GM18861 (cell line): ENCODE measurements around the gene ZNF184.
"Not testable (repeated sequence)": the region's sequence is repeated elsewhere in the genome, so short reads cannot be mapped to it uniquely, and the experiment has no call there.

Experiments
- ATAC-seq: cut with Tn5 transposase; IDR thresholded peaks from one replicate; pipeline ENCODE4 v1.9.1; 2021; ENCODE audit not compliant: unreplicated experiment

Gene ZNF184

GRCh38 chr6:27426045-27426620 is 46.8 kb downstream of the ZNF184 start:
- no peak for ATAC-seq

GRCh38 chr6:27424851-27425250 is 48.1 kb downstream of the ZNF184 start:
- not testable (repeated sequence) for ATAC-seq

GRCh38 chr6:27422651-27423332 is 50.1 kb downstream of the ZNF184 start:
- ATAC-seq = no peak

- no peak for ATAC-seq
Observed at GRCh38 chr6:27419363-27419762, 53.5 kb downstream of the ZNF184 start.

GRCh38 chr6:27415898-27416297 is 57.0 kb downstream of the ZNF184 start:
- no peak for ATAC-seq

GRCh38 chr6:27414996-27415395 is 57.9 kb downstream of the ZNF184 start:
- ATAC-seq = no peak

- ATAC-seq = no peak
Observed at GRCh38 chr6:27414300-27414699, 58.6 kb downstream of the ZNF184 start.

- no peak for ATAC-seq
Observed at GRCh38 chr6:27407153-27407814, 65.6 kb downstream of the ZNF184 start.

- ATAC-seq = no peak
Observed at GRCh38 chr6:27406085-27406484, 66.8 kb downstream of the ZNF184 start.

- no peak for ATAC-seq
Observed at GRCh38 chr6:27400877-27401642, 71.8 kb downstream of the ZNF184 start.
